Stimulated activated naive CD8-positive, alpha-beta T cell treated with anti-CD3 and anti-CD28 coated beads, Interleukin-15, amount 100 ng/mL, for 72 hours (primary cell): ENCODE data around the gene HPS3.
"Not testable (repeated sequence)": the region's sequence is repeated elsewhere in the genome, so short reads cannot be mapped to it uniquely, and the experiment has no call there.

Experiments used
- ATAC-seq: fragments of 150-1000 bp; cut with Tn5 transposase; 2 replicates; pipeline ENCODE4 v1.10.0; 2021; ENCODE audit warnings: mild to moderate bottlenecking, moderate library complexity
- DNase-seq, 2 donors: peaks; one replicate each; pipeline ENCODE4 v3.0.0; 2021 to 2022
- H3K27ac Mint-ChIP-seq, 2 donors: one replicate each; pipeline ENCODE4 v1.8.0; 2022; ENCODE audit warnings: mild to moderate bottlenecking in 2 of 2, mixed read lengths in 2 of 2, moderate library complexity in 2 of 2
- H3K27me3 Mint-ChIP-seq: one replicate; pipeline ENCODE4 v1.8.0; 2022; ENCODE audit warnings: mixed read lengths
- H3K4me1 Mint-ChIP-seq: one replicate; pipeline ENCODE4 v1.8.0; 2022; ENCODE audit warnings: mild to moderate bottlenecking, mixed read lengths
- H3K4me3 Mint-ChIP-seq, 2 donors: one replicate each; pipeline ENCODE4 v1.8.0; 2022; ENCODE audit warnings: mild to moderate bottlenecking in 2 of 2, mixed read lengths in 2 of 2, moderate library complexity in 1 of 2
- H3K9me3 Mint-ChIP-seq, 2 donors: one replicate each; pipeline ENCODE4 v1.8.0; 2022; ENCODE audit warnings: mixed read lengths in 2 of 2

The HPS3 gene

GRCh38 chr3:149129326-149130205, at the start of gene HPS3:
TSS of gene HPS3 (plus strand) at chr3:149129638. CDS start at chr3:149129724, 86 bp downstream.
- DNase-seq, result peak; percentile 77 to 82
- Mint-ChIP-seq H3K9me3 (no peaks in the 10 kb centered on the region), H3K27me3 (peaks cover 5% of the 10 kb centered on the region), H3K4me3 (peak within 1 kb of the TSS; percentile 91 to 93), H3K27ac (peak within 1 kb of the TSS; percentile 91 to 92), H3K4me1 (peaks cover 44% of the 10 kb centered on the region)
- peak; percentile 91 for ATAC-seq

GRCh38 chr3:149080011-149080698, 49.3 kb upstream of the HPS3 start:
- no peak overlapping the region for H3K27ac Mint-ChIP-seq

GRCh38 chr3:149080699-149081091, 48.7 kb upstream of the HPS3 start:
- no peak overlapping the region for H3K4me3 Mint-ChIP-seq
- H3K27ac Mint-ChIP-seq, result no peak overlapping the region
- H3K4me1 Mint-ChIP-seq, result peaks cover 29% of the 10 kb centered on the region
- no peaks in the 10 kb centered on the region for H3K9me3 Mint-ChIP-seq
- ATAC-seq (peak; percentile 81), DNase-seq (no peak)
- no peaks in the 10 kb centered on the region for H3K27me3 Mint-ChIP-seq

More at GRCh38 chr3:149080011-149080698, 49.3 kb upstream of the HPS3 start:
- Mint-ChIP-seq H3K27me3 (no peaks in the 10 kb centered on the region), H3K9me3 (no peaks in the 10 kb centered on the region), H3K4me1 (peaks cover 23% of the 10 kb centered on the region), H3K4me3 (no peak overlapping the region)
- ATAC-seq (no peak), DNase-seq (no peak)

GRCh38 chr3:149081772-149082171, 47.7 kb upstream of the HPS3 start:
- Mint-ChIP-seq H3K27me3 (no peaks in the 10 kb centered on the region), H3K9me3 (no peaks in the 10 kb centered on the region), H3K4me3 (no peak overlapping the region), H3K27ac (no peak overlapping the region), H3K4me1 (peaks cover 30% of the 10 kb centered on the region)
- DNase-seq (no peak), ATAC-seq (no peak)

GRCh38 chr3:149085828-149086231, 43.6 kb upstream of the HPS3 start:
- Mint-ChIP-seq H3K4me3 (peak overlapping the region; percentile 97), H3K4me1 (peaks cover 25% of the 10 kb centered on the region), H3K27ac (peak overlapping the region in 1 of 2 donors; percentile 89), H3K27me3 (no peaks in the 10 kb centered on the region), H3K9me3 (no peaks in the 10 kb centered on the region)
- DNase-seq (peak in 1 of 2 donors; percentile 30), ATAC-seq (peak; percentile 65)

GRCh38 chr3:149086232-149086988, 43.0 kb upstream of the HPS3 start, which contains the start of gene HLTF:
TSS of gene HLTF (minus strand) at chr3:149086533. CDS start at chr3:149086336, 197 bp downstream.
- peak; percentile 84 to 93 for DNase-seq
- H3K27me3 Mint-ChIP-seq, result no peaks in the 10 kb centered on the region
- no peaks in the 10 kb centered on the region for H3K9me3 Mint-ChIP-seq
- peak within 1 kb of the TSS; percentile 81 to 89 for H3K27ac Mint-ChIP-seq
- H3K4me1 Mint-ChIP-seq, result peaks cover 25% of the 10 kb centered on the region
- ATAC-seq, result peak; percentile 99
- peak within 1 kb of the TSS; percentile 97 for H3K4me3 Mint-ChIP-seq

- ATAC-seq (no peak), DNase-seq (no peak)
- H3K4me1 Mint-ChIP-seq, result peaks cover 21% of the 10 kb centered on the region
- no peaks in the 10 kb centered on the region for H3K27me3 Mint-ChIP-seq
- H3K4me3 Mint-ChIP-seq, result no peak overlapping the region
- H3K27ac Mint-ChIP-seq, result no peak overlapping the region
- no peaks in the 10 kb centered on the region for H3K9me3 Mint-ChIP-seq
These were observed 42.2 kb upstream of the HPS3 start for GRCh38 chr3:149087208-149087607.

GRCh38 chr3:149089395-149089794, 40.0 kb upstream of the HPS3 start:
- no peak for DNase-seq
- no peak for ATAC-seq
- H3K9me3 Mint-ChIP-seq, result no peaks in the 10 kb centered on the region
- H3K4me3 Mint-ChIP-seq, result no peak overlapping the region
- H3K27ac Mint-ChIP-seq, result peak overlapping the region in 1 of 2 donors; percentile 61
- H3K4me1 Mint-ChIP-seq, result peaks cover 15% of the 10 kb centered on the region
- no peaks in the 10 kb centered on the region for H3K27me3 Mint-ChIP-seq

GRCh38 chr3:149090461-149090860, 39.0 kb upstream of the HPS3 start:
- no peak for DNase-seq
- Mint-ChIP-seq H3K27me3 (no peaks in the 10 kb centered on the region), H3K4me1 (peaks cover 4% of the 10 kb centered on the region), H3K27ac (no peak overlapping the region), H3K9me3 (no peaks in the 10 kb centered on the region), H3K4me3 (no peak overlapping the region)
- no peak for ATAC-seq

GRCh38 chr3:149090907-149091306, 38.5 kb upstream of the HPS3 start:
- Mint-ChIP-seq H3K27me3 (no peaks in the 10 kb centered on the region), H3K9me3 (no peaks in the 10 kb centered on the region)

GRCh38 chr3:149091983-149092382, 37.5 kb upstream of the HPS3 start:
- no peak overlapping the region for H3K4me3 Mint-ChIP-seq
- no peak overlapping the region for H3K27ac Mint-ChIP-seq
- ATAC-seq, result no peak
- no peaks in the 10 kb centered on the region for H3K4me1 Mint-ChIP-seq
- no peaks in the 10 kb centered on the region for H3K27me3 Mint-ChIP-seq
- no peak for DNase-seq
- H3K9me3 Mint-ChIP-seq, result no peaks in the 10 kb centered on the region

More at GRCh38 chr3:149090907-149091306, 38.5 kb upstream of the HPS3 start:
- H3K4me3 Mint-ChIP-seq, result no peak overlapping the region
- no peak for DNase-seq
- H3K4me1 Mint-ChIP-seq, result no peaks in the 10 kb centered on the region
- H3K27ac Mint-ChIP-seq, result no peak overlapping the region
- no peak for ATAC-seq

- DNase-seq (no peak), ATAC-seq (no peak)
- Mint-ChIP-seq H3K4me1 (no peaks in the 10 kb centered on the region), H3K27ac (no peak overlapping the region), H3K27me3 (no peaks in the 10 kb centered on the region), H3K9me3 (no peaks in the 10 kb centered on the region), H3K4me3 (no peak overlapping the region)
These were observed 34.0 kb upstream of the HPS3 start for GRCh38 chr3:149095487-149095886.

- H3K27ac Mint-ChIP-seq, H3K4me3 Mint-ChIP-seq, H3K9me3 Mint-ChIP-seq, DNase-seq, H3K4me1 Mint-ChIP-seq, H3K27me3 Mint-ChIP-seq: not testable (repeated sequence)
- ATAC-seq, result peak; percentile 52
These were observed 31.5 kb upstream of the HPS3 start for GRCh38 chr3:149097987-149098386.

GRCh38 chr3:149101154-149101553, 28.3 kb upstream of the HPS3 start:
- no peak for ATAC-seq
- Mint-ChIP-seq H3K9me3 (peaks cover 0 to 4% of the 10 kb centered on the region in 2 donors), H3K4me3 (no peak overlapping the region), H3K4me1 (no peaks in the 10 kb centered on the region), H3K27ac (no peak overlapping the region), H3K27me3 (no peaks in the 10 kb centered on the region)
- no peak for DNase-seq

GRCh38 chr3:149101641-149102040, 27.8 kb upstream of the HPS3 start:
- Mint-ChIP-seq H3K27me3 (no peaks in the 10 kb centered on the region), H3K9me3 (peaks cover 0 to 4% of the 10 kb centered on the region in 2 donors), H3K27ac (no peak overlapping the region), H3K4me3 (no peak overlapping the region), H3K4me1 (no peaks in the 10 kb centered on the region)
- no peak for DNase-seq
- no peak for ATAC-seq
